H1 (cell line): ENCODE measurements around the gene KLHL35. TPM values are rescaled to one million over a fixed set of nuclear protein-coding genes. Genes with fewer than 3 reads are reported as not detected.

Source experiments
- CTCF ChIA-PET: fragments of 300-600 bp; sonication (Branson Sonifier 250); formaldehyde crosslinking; loops from one replicate; lab custom pipeline; 2021; ENCODE audit not compliant: partially characterized antibody; lab: Charles Lee
- POLR2A ChIA-PET: fragments of 300-600 bp; sonication (Branson Sonifier 250); formaldehyde crosslinking; loops from one replicate; lab custom pipeline; 2021; ENCODE audit warnings: inconsistent platforms; ENCODE audit not compliant: partially characterized antibody; lab: Charles Lee
- DNase-seq, 2 experiments: peaks; one replicate each; pipeline versions ENCODE4 v3.0.0 to v3.0.0-alpha.2; 2010 to 2022; ENCODE audit warnings: low spot score in 2 of 2, low read depth in 1 of 2, mixed read lengths in 1 of 2
- FAIRE-seq: peaks from 2 replicates; lab custom pipeline; 2011; peaks lifted over from hg19 to GRCh38; lab: Jason Lieb, UNC
- H2AFZ ChIP-seq: 2 replicates; pipeline ENCODE4 v1.8.1; 2012; ENCODE audit warnings: low read length, inconsistent platforms
- H2AK5ac ChIP-seq: 2 replicates; pipeline ENCODE4 v1.6.1; 2013; ENCODE audit warnings: low read depth, low read length
- H2BK120ac ChIP-seq: replicated peaks from 2 replicates; pipeline ENCODE3; 2013; ENCODE audit warnings: low read depth, low read length, inconsistent platforms
- H2BK12ac ChIP-seq: 2 replicates; pipeline ENCODE4 v1.6.1; 2013; ENCODE audit warnings: low read depth, low read length
- H2BK15ac ChIP-seq: 2 replicates; pipeline ENCODE4 v1.6.1; 2013; ENCODE audit warnings: low read length
- H2BK20ac ChIP-seq: 2 replicates; pipeline ENCODE4 v1.6.1; 2013; ENCODE audit warnings: low read length
- H2BK5ac ChIP-seq: 2 replicates; pipeline ENCODE4 v1.6.1; 2013; ENCODE audit warnings: low read depth, low read length
- H3K14ac ChIP-seq: 2 replicates; pipeline ENCODE4 v1.6.1; 2013; ENCODE audit warnings: inconsistent platforms; ENCODE audit not compliant: insufficient read length
- H3K18ac ChIP-seq: 2 replicates; pipeline ENCODE4 v1.6.1; 2013; ENCODE audit warnings: low read length; ENCODE audit errors: extremely low read depth
- H3K23ac ChIP-seq: 2 replicates; pipeline ENCODE4 v1.6.1; 2013; ENCODE audit warnings: inconsistent platforms; ENCODE audit not compliant: insufficient read length
- H3K23me2 ChIP-seq: 2 replicates; pipeline ENCODE4 v1.6.1; 2013; ENCODE audit warnings: low read depth, low read length
- H3K27ac ChIP-seq: 2 replicates; pipeline ENCODE4 v1.6.1; 2011; ENCODE audit warnings: low read depth, low read length, inconsistent platforms
- H3K27me3 ChIP-seq, 4 experiments: replicated peaks in 1 of 4; 1 replicate in 1 of 4; 2 replicates in 3 of 4; pipeline versions ENCODE4 v1.6.1 to v1.8.1; 2011 to 2013; ENCODE audit warnings: low read length in 3 of 4, mild to moderate bottlenecking in 3 of 4, inconsistent platforms in 2 of 4, mixed read lengths in 2 of 4, moderate library complexity in 1 of 4; ENCODE audit not compliant: control insufficient read depth in 3 of 4, insufficient read depth in 3 of 4; ENCODE audit errors: extremely low read depth in 1 of 4
- H3K36me3 ChIP-seq, 4 experiments: 2 replicates each; pipeline versions ENCODE4 v1.6.1 to v1.8.1; 2011 to 2013; ENCODE audit warnings: mild to moderate bottlenecking in 4 of 4, low read length in 3 of 4, moderate library complexity in 2 of 4, control low read depth in 1 of 4, inconsistent platforms in 1 of 4; ENCODE audit not compliant: insufficient read depth in 4 of 4, control insufficient read depth in 2 of 4
- H3K4ac ChIP-seq: replicated peaks from 2 replicates; pipeline ENCODE3; 2013; ENCODE audit warnings: low read length, low read depth, mixed read lengths, inconsistent platforms; ENCODE audit not compliant: insufficient read length
- H3K4me1 ChIP-seq, 4 experiments: replicated peaks in 1 of 4; 1 replicate in 1 of 4; 2 replicates in 3 of 4; pipeline versions ENCODE4 v1.6.1 to v1.8.1; 2011 to 2013; ENCODE audit warnings: low read length in 3 of 4, inconsistent platforms in 2 of 4, mixed read lengths in 1 of 4; ENCODE audit not compliant: insufficient read depth in 4 of 4, control insufficient read depth in 3 of 4
- H3K4me2 ChIP-seq, 2 experiments: 2 replicates each; pipeline versions ENCODE4 v1.6.1 to v1.8.1; 2011 to 2013; ENCODE audit warnings: low read depth in 2 of 2, low read length in 2 of 2, control low read depth in 1 of 2, inconsistent platforms in 1 of 2, mild to moderate bottlenecking in 1 of 2; ENCODE audit not compliant: insufficient read depth in 1 of 2
- H3K4me3 ChIP-seq, 4 experiments: fragments of 200-600, 300-600 bp in 1 of 4; sonication (generic), shearing (Covaris generic), sonication (Bioruptor Twin) in 1 of 4; 2 replicates each; pipeline versions ENCODE4 v1.5.1 to v1.8.1; 2011 to 2016; ENCODE audit warnings: low read length in 4 of 4, low read depth in 3 of 4, control low read depth in 2 of 4, inconsistent platforms in 2 of 4, mild to moderate bottlenecking in 2 of 4, mixed read lengths in 1 of 4, moderate library complexity in 1 of 4; ENCODE audit not compliant: insufficient read depth in 2 of 4; ENCODE audit errors: extremely low read depth in 1 of 4
- H3K56ac ChIP-seq: replicated peaks from 2 replicates; pipeline ENCODE3; 2013; ENCODE audit warnings: low read depth, mild to moderate bottlenecking, mixed read lengths, low read length, inconsistent platforms; ENCODE audit not compliant: insufficient read length
- H3K79me1 ChIP-seq: 2 replicates; pipeline ENCODE4 v1.6.1; 2013; ENCODE audit warnings: low read depth, low read length, control low read depth
- H3K79me2 ChIP-seq, 2 experiments: 2 replicates each; pipeline versions ENCODE4 v1.6.1 to v1.8.1; 2012 to 2013; ENCODE audit warnings: low read length in 2 of 2, mild to moderate bottlenecking in 2 of 2, inconsistent platforms in 1 of 2; ENCODE audit not compliant: insufficient read depth in 2 of 2, control insufficient read depth in 1 of 2
- H3K9ac ChIP-seq, 4 experiments: replicated peaks in 1 of 4; 1 replicate in 1 of 4; 2 replicates in 3 of 4; pipeline versions ENCODE4 v1.6.1 to v1.8.1; 2011 to 2013; ENCODE audit warnings: low read depth in 3 of 4, low read length in 3 of 4, control low read depth in 2 of 4, mild to moderate bottlenecking in 2 of 4, moderate library complexity in 2 of 4, inconsistent platforms in 1 of 4; ENCODE audit errors: extremely low read depth in 1 of 4
- H3K9me3 ChIP-seq, 2 experiments: 2 replicates each; pipeline versions ENCODE4 v1.6.1 to v1.8.1; 2012 to 2013; ENCODE audit warnings: mild to moderate bottlenecking in 2 of 2, moderate library complexity in 2 of 2, control low read depth in 1 of 2, inconsistent platforms in 1 of 2, low read depth in 1 of 2, low read length in 1 of 2, mixed read lengths in 1 of 2; ENCODE audit not compliant: insufficient read depth in 2 of 2
- H4K20me1 ChIP-seq, 2 experiments: replicated peaks in 1 of 2; 2 replicates each; pipeline versions ENCODE3 to v1.8.1; 2011 to 2013; ENCODE audit warnings: inconsistent platforms in 2 of 2, low read length in 2 of 2, mild to moderate bottlenecking in 1 of 2; ENCODE audit not compliant: insufficient read depth in 2 of 2, control insufficient read depth in 1 of 2
- H4K5ac ChIP-seq: 2 replicates; pipeline ENCODE4 v1.6.1; 2013; ENCODE audit warnings: low read length, low read depth, mixed read lengths, inconsistent platforms; ENCODE audit not compliant: insufficient read length
- H4K8ac ChIP-seq: 2 replicates; pipeline ENCODE4 v1.8.0; 2013; ENCODE audit warnings: mild to moderate bottlenecking, moderate library complexity, low read length, inconsistent platforms; ENCODE audit not compliant: insufficient read depth; ENCODE audit errors: extremely low read depth
- H4K91ac ChIP-seq: replicated peaks from 2 replicates; pipeline ENCODE3; 2013; ENCODE audit warnings: low read length, mixed read lengths, inconsistent platforms; ENCODE audit not compliant: insufficient read length
- CBX5 ChIP-seq: fragments of 300-800, 300-1000 bp; sonication (generic); IDR thresholded peaks from 2 replicates; pipeline ENCODE4 v1.7.1; 2016; ENCODE audit warnings: antibody characterized with exemption, low read length, low read depth
- CHD2 ChIP-seq: IDR thresholded peaks from 2 replicates; pipeline ENCODE4 v1.6.1; 2012; ENCODE audit warnings: low read length, improper control_type of control experiment
- CTBP2 ChIP-seq: IDR thresholded peaks from 2 replicates; pipeline ENCODE4 v1.7.0; 2011; ENCODE audit warnings: borderline replicate concordance, mild to moderate bottlenecking, moderate library complexity, mixed read lengths, low read length; ENCODE audit not compliant: insufficient read depth, insufficient read length
- GABPA ChIP-seq: IDR thresholded peaks from 2 replicates; pipeline ENCODE4 v1.6.1; 2011; ENCODE audit warnings: mild to moderate bottlenecking, low read length, moderate library complexity, borderline replicate concordance; ENCODE audit not compliant: insufficient read depth
- HDAC2 ChIP-seq, 2 experiments: fragments of 300-600 bp in 1 of 2; sonication (generic) in 1 of 2; IDR thresholded peaks; 2 replicates each; pipeline ENCODE4 v1.6.1; 2011 to 2012; ENCODE audit warnings: low read depth in 2 of 2, low read length in 2 of 2, mild to moderate bottlenecking in 2 of 2, moderate library complexity in 2 of 2, borderline replicate concordance in 1 of 2, inconsistent platforms in 1 of 2
- NRF1 ChIP-seq: IDR thresholded peaks from 2 replicates; pipeline ENCODE4 v1.6.1; 2011; ENCODE audit warnings: mild to moderate bottlenecking, low read depth, low read length, improper control_type of control experiment
- SAP30 ChIP-seq: fragments of 300-600 bp; sonication (generic); IDR thresholded peaks from 2 replicates; pipeline ENCODE4 v1.7.1; 2012; ENCODE audit warnings: low read length, moderate library complexity, mild to moderate bottlenecking, inconsistent platforms; ENCODE audit not compliant: insufficient read depth, insufficient replicate concordance
- SIX5 ChIP-seq: IDR thresholded peaks from 2 replicates; pipeline ENCODE4 v1.6.1; 2011; ENCODE audit warnings: mild to moderate bottlenecking, low read depth, low read length
- SRF ChIP-seq: IDR thresholded peaks from 2 replicates; pipeline ENCODE4 v1.6.1; 2011; ENCODE audit warnings: mild to moderate bottlenecking, low read depth, low read length, moderate library complexity
- ZNF274 ChIP-seq: IDR thresholded peaks from 2 replicates; pipeline ENCODE4 v1.7.0; 2012; ENCODE audit warnings: low read length, borderline replicate concordance; ENCODE audit errors: extremely low read depth
- WGBS, 2 experiments: shearing (Covaris generic) in 1 of 2; methylation state at CpG; one replicate each; pipeline versions ENCODE4 v1.1.6 to v1.1.7; 2013 to 2015; ENCODE audit warnings: low lambda C conversion rate in 2 of 2, mixed read lengths in 2 of 2, inconsistent platforms in 1 of 2, low coverage in 1 of 2, missing lambda C conversion rate in 1 of 2; ENCODE audit not compliant: insufficient replicate concordance in 2 of 2, insufficient coverage in 1 of 2, insufficient read length in 1 of 2; ENCODE audit errors: extremely low coverage in 1 of 2, missing lambda C conversion rate in 1 of 2; 5-methylcytosine and 5-hydroxymethylcytosine counted together
- polyA plus RNA-seq, 7 experiments: library from polyadenylated mRNA; depleted of rRNA in 3 of 7; stranded (reverse) in 5 of 7; unstranded in 2 of 7; fragments of >200 nt in 5 of 7; fragments of 200-250 nt in 2 of 7; gene quantifications; 1 replicate in 5 of 7; 2 replicates in 1 of 7; 4 replicates in 1 of 7; pipeline versions ENCODE4 v1.2.1 to v1.2.3, GENCODE V29; 2011 to 2013; ENCODE audit warnings: missing spikeins in 2 of 7, mixed read lengths in 2 of 7
- total RNA-seq: library from RNA; stranded (reverse); fragmentation: NEBNext Ultra II Directional; extraction: Animal tissue kit (Norgen Biotek cat#: 25700); gene quantifications from 2 replicates; pipeline ENCODE4 v1.2.1, GENCODE V29; 2021
- TF ChIP-seq, protein P1 (sequence below), 3 experiments: IDR thresholded peaks; 1 replicate in 2 of 3; 2 replicates in 1 of 3; pipeline versions ENCODE4 v1.5.1 to v1.6.1; 2011; ENCODE audit warnings: low read length in 3 of 3, mild to moderate bottlenecking in 3 of 3, inconsistent platforms in 2 of 3, low read depth in 1 of 3, moderate library complexity in 1 of 3; ENCODE audit not compliant: insufficient read depth in 1 of 3; ENCODE audit errors: control extremely low read depth in 1 of 3

KLHL35 gene
- total and polyA plus RNA-seq, 2 of the 8 experiments (the other 6 are each of a cell fraction or from before 2014, with no cell fraction given) = 0.35 to 0.41 TPM

DNA sequence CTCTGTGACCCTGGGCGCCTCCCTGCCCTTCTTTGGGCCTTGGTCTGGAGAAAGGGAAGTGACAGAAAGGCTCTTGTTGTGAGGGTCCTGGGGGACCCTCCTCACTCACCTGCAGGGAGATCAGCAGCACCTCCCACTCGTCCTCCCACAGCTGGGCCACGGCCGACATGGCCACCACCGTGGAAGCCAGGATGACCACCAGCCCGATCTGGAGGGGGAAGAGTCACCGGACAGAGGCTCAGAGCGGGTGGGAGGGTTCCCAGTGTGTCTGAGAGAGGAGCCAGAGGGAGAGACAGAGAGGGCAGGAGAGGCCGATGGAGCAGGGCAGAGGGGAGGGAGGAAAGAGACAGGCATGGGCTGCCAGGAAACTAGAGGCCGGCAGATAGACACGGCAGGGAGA is 16.8 kb upstream of the KLHL35 start:
- no peak overlapping the region for H3K27ac ChIP-seq
- no peak overlapping the region for H3K23ac ChIP-seq
- H3K56ac ChIP-seq = no peak overlapping the region
- no peaks in the 10 kb centered on the region for H3K79me2 ChIP-seq
- no peaks in the 10 kb centered on the region for H4K20me1 ChIP-seq
- no peaks in the 10 kb centered on the region for H3K9me3 ChIP-seq
- H2BK120ac ChIP-seq = no peak overlapping the region
- 0 out of 2 replicates have a peak, but pooled peaks cover 2% of the 10 kb centered on the region for H3K23me2 ChIP-seq
- ChIA-PET POLR2A (no interaction called here), CTCF (interaction anchor here (1.4 to 31.5 kb wide), 6 partner anchors 10 to 97 kb away, joined by 3 to 603 read pairs (median 26); partner anchors contain the start of gene GDPD5)
- no peak overlapping the region for H2BK15ac ChIP-seq
- no peak for FAIRE-seq
- no peak overlapping the region for H2AFZ ChIP-seq
- no peak for DNase-seq
- H4K8ac ChIP-seq = peak overlapping the region; percentile 74
- no peaks in the 10 kb centered on the region for H3K79me1 ChIP-seq
- no peak overlapping the region for H2BK5ac ChIP-seq
- no peak overlapping the region for H4K5ac ChIP-seq
- no peak overlapping the region for H3K4me3 ChIP-seq
- H3K4ac ChIP-seq = no peak overlapping the region
- no peaks in the 10 kb centered on the region for H3K36me3 ChIP-seq
- H3K9ac ChIP-seq = no peak overlapping the region
- WGBS, 2 experiments = 87% methylated on average over 10 of the region's 11 CpGs; no CpG with 5 or more reads in 1 of the 2 experiments
- no peak overlapping the region for H2BK12ac ChIP-seq
- no peak overlapping the region for H3K14ac ChIP-seq
- no peak overlapping the region for H4K91ac ChIP-seq
- H3K27me3 ChIP-seq = no peaks in the 10 kb centered on the region; a peak in 1 of 7 replicates
- no peak overlapping the region for H3K18ac ChIP-seq
- peaks cover 0 to under 1% (median 0%) of the 10 kb centered on the region in 4 experiments; a peak in 1 of 7 replicates for H3K4me1 ChIP-seq
- H2BK20ac ChIP-seq = no peak overlapping the region
- H3K4me2 ChIP-seq = no peak overlapping the region
- no peak overlapping the region for H2AK5ac ChIP-seq
- no peak for TF ChIP-seq SIX5
- no peak for TF ChIP-seq ZNF274
- TF ChIP-seq, protein P1, sequence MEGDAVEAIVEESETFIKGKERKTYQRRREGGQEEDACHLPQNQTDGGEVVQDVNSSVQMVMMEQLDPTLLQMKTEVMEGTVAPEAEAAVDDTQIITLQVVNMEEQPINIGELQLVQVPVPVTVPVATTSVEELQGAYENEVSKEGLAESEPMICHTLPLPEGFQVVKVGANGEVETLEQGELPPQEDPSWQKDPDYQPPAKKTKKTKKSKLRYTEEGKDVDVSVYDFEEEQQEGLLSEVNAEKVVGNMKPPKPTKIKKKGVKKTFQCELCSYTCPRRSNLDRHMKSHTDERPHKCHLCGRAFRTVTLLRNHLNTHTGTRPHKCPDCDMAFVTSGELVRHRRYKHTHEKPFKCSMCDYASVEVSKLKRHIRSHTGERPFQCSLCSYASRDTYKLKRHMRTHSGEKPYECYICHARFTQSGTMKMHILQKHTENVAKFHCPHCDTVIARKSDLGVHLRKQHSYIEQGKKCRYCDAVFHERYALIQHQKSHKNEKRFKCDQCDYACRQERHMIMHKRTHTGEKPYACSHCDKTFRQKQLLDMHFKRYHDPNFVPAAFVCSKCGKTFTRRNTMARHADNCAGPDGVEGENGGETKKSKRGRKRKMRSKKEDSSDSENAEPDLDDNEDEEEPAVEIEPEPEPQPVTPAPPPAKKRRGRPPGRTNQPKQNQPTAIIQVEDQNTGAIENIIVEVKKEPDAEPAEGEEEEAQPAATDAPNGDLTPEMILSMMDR (IDR thresholded peaks at IDR 0.05; ENCODE audit: control extremely low read depth in 1 of 3, insufficient read depth in 1 of 3, low read depth in 1 of 3, low read length in 3 of 3) = no peak
- TF ChIP-seq NRF1 = no peak
- TF ChIP-seq SAP30 = no peak
- no peak for TF ChIP-seq CHD2
- no peak for TF ChIP-seq SRF
- TF ChIP-seq CBX5 = no peak
- no peak for TF ChIP-seq CTBP2
- TF ChIP-seq GABPA = no peak
- no peak for TF ChIP-seq HDAC2 (IDR thresholded peaks at IDR 0.05; ENCODE audit: borderline replicate concordance in 1 of 2, low read depth in 2 of 2, low read length in 2 of 2)
